Right ventricle myocardium inferior (tissue), 1 donor: ENCODE data around the gene CD226. TPM values are rescaled to one million over a fixed set of nuclear protein-coding genes. Genes with fewer than 3 reads are reported as not detected.
"Not testable (repeated sequence)": the region's sequence is repeated elsewhere in the genome, so short reads cannot be mapped to it uniquely, and the experiment has no call there.

Experiments used
- ATAC-seq: fragments of 200-7000 bp; cut with Tn5 transposase; one replicate; pipeline ENCODE4 v1.9.1; 2020; ENCODE audit warnings: mild to moderate bottlenecking, moderate library complexity
- DNase-seq: peaks from one replicate; pipeline ENCODE4 v3.0.0; 2021; ENCODE audit errors: missing footprints
- intact Hi-C: fragments of 100-400 bp; cut with DNase I; formaldehyde crosslinking; loops from one replicate; pipeline ENCODE4 v1.11.0; 2022
- long read RNA-seq: library from polyadenylated mRNA; unstranded; transcript quantifications from one replicate; pipeline ENCODE4 v2.0.0, GENCODE V29; 2021
- total RNA-seq: library from RNA; stranded (reverse); fragmentation: NEBNext Ultra II Directional; extraction: Animal tissue kit (Norgen Biotek cat#: 25700); gene quantifications from one replicate; pipeline ENCODE4 v1.2.1, GENCODE V29; 2021
- donor health status: DM: no; HTN: yes; CAD: no; lungs with severe emphysema.

Gene CD226
- 0.95 TPM for total RNA-seq
- long read RNA-seq: 0 reads

- no peak for ATAC-seq
Observed at GRCh38 chr18:69947361-69948133, at the start of gene CD226. CD226 (minus strand) TSS chr18:69947873; CDS start chr18:69947406, 467 bp downstream.

GRCh38 chr18:69996951-69997798, 49.5 kb upstream of the CD226 start:
- no peak for DNase-seq
- no peak for ATAC-seq
- intact Hi-C loops: loop anchor here (5.0 kb wide), 1 partner anchor 60 kb away; no protein-coding TSS in a partner anchor

More at GRCh38 chr18:69947361-69948133, at the start of gene CD226:
- intact Hi-C loops: no loop called here
- no peak for DNase-seq

- intact Hi-C loops: loop anchor here (5.0 kb wide), 1 partner anchor 59 kb away; no protein-coding TSS in a partner anchor
- DNase-seq: no peak
Observed at GRCh38 chr18:69996417-69996816, 48.7 kb upstream of the CD226 start.

GRCh38 chr18:69995774-69996173, 48.1 kb upstream of the CD226 start:
- intact Hi-C loops: loop anchor here (5.0 kb wide), 1 partner anchor 58 kb away; no protein-coding TSS in a partner anchor
- no peak for DNase-seq
- ATAC-seq: no peak

More at GRCh38 chr18:69996417-69996816, 48.7 kb upstream of the CD226 start:
- no peak for ATAC-seq

GRCh38 chr18:69992776-69993175, 45.1 kb upstream of the CD226 start:
- no peak for ATAC-seq
- intact Hi-C loops: no loop called here
- DNase-seq: no peak

GRCh38 chr18:69987870-69988269, 40.2 kb upstream of the CD226 start:
- no peak for ATAC-seq
- intact Hi-C loops: no loop called here
- no peak for DNase-seq

GRCh38 chr18:69985239-69985638, 37.6 kb upstream of the CD226 start:
- DNase-seq: no peak
- ATAC-seq: no peak

GRCh38 chr18:69982417-69982816, 34.7 kb upstream of the CD226 start:
- DNase-seq (no peak), ATAC-seq (no peak)
- intact Hi-C loops: no loop called here

More at GRCh38 chr18:69985239-69985638, 37.6 kb upstream of the CD226 start:
- intact Hi-C loops: no loop called here

GRCh38 chr18:69981948-69982347, 34.3 kb upstream of the CD226 start:
- ATAC-seq (no peak), DNase-seq (no peak)
- intact Hi-C loops: no loop called here

- no peak for DNase-seq
- ATAC-seq: no peak
- intact Hi-C loops: no loop called here
Observed at GRCh38 chr18:69980982-69981804, 33.5 kb upstream of the CD226 start.

- intact Hi-C loops: no loop called here
- ATAC-seq (no peak), DNase-seq (no peak)
Observed at GRCh38 chr18:69980509-69980908, 32.8 kb upstream of the CD226 start.

- ATAC-seq: no peak
- DNase-seq: no peak
- intact Hi-C loops: no loop called here
Observed at GRCh38 chr18:69978732-69979715, 31.4 kb upstream of the CD226 start.

GRCh38 chr18:69975294-69975693, 27.6 kb upstream of the CD226 start:
- DNase-seq, ATAC-seq, intact Hi-C loops: not testable (repeated sequence)

- intact Hi-C loops: no loop called here
- no peak for DNase-seq
- no peak for ATAC-seq
Observed at GRCh38 chr18:69974365-69974764, 26.7 kb upstream of the CD226 start.

- intact Hi-C loops: no loop called here
- ATAC-seq (no peak), DNase-seq (no peak)
Observed at GRCh38 chr18:69969491-69969890, 21.8 kb upstream of the CD226 start.

- DNase-seq (no peak), ATAC-seq (no peak)
- intact Hi-C loops: no loop called here
Observed at GRCh38 chr18:69968039-69968438, 20.4 kb upstream of the CD226 start.

- intact Hi-C loops: no loop called here
- ATAC-seq: no peak
- DNase-seq: no peak
Observed at GRCh38 chr18:69963196-69963595, 15.5 kb upstream of the CD226 start.

- no peak for DNase-seq
- intact Hi-C loops: no loop called here
- ATAC-seq: no peak
Observed at GRCh38 chr18:69961718-69962117, 14.0 kb upstream of the CD226 start.
